Measurements from ENCODE around the gene RUFY3.

RUFY3 gene

GRCh38 chr4:70772929-70773555 is 51.3 kb downstream of the RUFY3 start:
- no peak for DNase-seq (ENCODE audit: low read depth, low spot score)

- no peak for DNase-seq (ENCODE audit: low read depth, low spot score)
Observed at GRCh38 chr4:70778888-70779422, 57.2 kb downstream of the RUFY3 start.

GRCh38 chr4:70783096-70783495 is 61.3 kb downstream of the RUFY3 start:
- no peak for DNase-seq (ENCODE audit: low read depth, low spot score)

GRCh38 chr4:70787496-70787895 is 65.7 kb downstream of the RUFY3 start:
- no peak for DNase-seq (ENCODE audit: low read depth, low spot score)

GRCh38 chr4:70788733-70789132 is 67.0 kb downstream of the RUFY3 start:
- DNase-seq (ENCODE audit: low read depth, low spot score): no peak

- DNase-seq (ENCODE audit: low read depth, low spot score): no peak
Observed at GRCh38 chr4:70793626-70794025, 71.9 kb downstream of the RUFY3 start.

GRCh38 chr4:70801265-70801809 is 79.6 kb downstream of the RUFY3 start:
- no peak for DNase-seq (ENCODE audit: low read depth, low spot score)

GRCh38 chr4:70802928-70803580 is 81.3 kb downstream of the RUFY3 start:
- DNase-seq (ENCODE audit: low read depth, low spot score): no peak

- no peak for DNase-seq (ENCODE audit: low read depth, low spot score)
Observed at GRCh38 chr4:70808151-70808550, 86.4 kb downstream of the RUFY3 start.

GRCh38 chr4:70815370-70815769 is 93.6 kb downstream of the RUFY3 start:
- no peak for DNase-seq (ENCODE audit: low read depth, low spot score)

- DNase-seq (ENCODE audit: low read depth, low spot score): no peak
Observed at GRCh38 chr4:70816894-70817293, 95.1 kb downstream of the RUFY3 start.

- no peak for DNase-seq (ENCODE audit: low read depth, low spot score)
Observed at GRCh38 chr4:70818173-70818855, 96.5 kb downstream of the RUFY3 start.

GRCh38 chr4:70818921-70819320 is 97.2 kb downstream of the RUFY3 start:
- no peak for DNase-seq (ENCODE audit: low read depth, low spot score)

- no peak for DNase-seq (ENCODE audit: low read depth, low spot score)
Observed at GRCh38 chr4:70829015-70829414, 107.3 kb downstream of the RUFY3 start.

GRCh38 chr4:70829492-70829891 is 107.7 kb downstream of the RUFY3 start:
- DNase-seq (ENCODE audit: low read depth, low spot score): no peak

GRCh38 chr4:70830054-70830453 is 108.3 kb downstream of the RUFY3 start:
- no peak for DNase-seq (ENCODE audit: low read depth, low spot score)

- no peak for DNase-seq (ENCODE audit: low read depth, low spot score)
Observed at GRCh38 chr4:70831293-70831692, 109.5 kb downstream of the RUFY3 start.

- DNase-seq (ENCODE audit: low read depth, low spot score): no peak
Observed at GRCh38 chr4:70833675-70834074, 111.9 kb downstream of the RUFY3 start.

GRCh38 chr4:70836081-70836480 is 114.3 kb downstream of the RUFY3 start:
- DNase-seq (ENCODE audit: low read depth, low spot score): no peak

GRCh38 chr4:70838204-70838603 is 116.4 kb downstream of the RUFY3 start:
- DNase-seq (ENCODE audit: low read depth, low spot score): no peak

GRCh38 chr4:70838666-70839588 is 117.2 kb downstream of the RUFY3 start:
- no peak for DNase-seq (ENCODE audit: low read depth, low spot score)
